Measurements from ENCODE around the gene TANGO6. TPM values are rescaled to one million over a fixed set of nuclear protein-coding genes. Genes with fewer than 3 reads are reported as not detected.

Gene TANGO6
- total and polyA plus RNA-seq, 3 donors from 2014 or later, result 23.1 to 41.3 (median 39.4) TPM

DNA sequence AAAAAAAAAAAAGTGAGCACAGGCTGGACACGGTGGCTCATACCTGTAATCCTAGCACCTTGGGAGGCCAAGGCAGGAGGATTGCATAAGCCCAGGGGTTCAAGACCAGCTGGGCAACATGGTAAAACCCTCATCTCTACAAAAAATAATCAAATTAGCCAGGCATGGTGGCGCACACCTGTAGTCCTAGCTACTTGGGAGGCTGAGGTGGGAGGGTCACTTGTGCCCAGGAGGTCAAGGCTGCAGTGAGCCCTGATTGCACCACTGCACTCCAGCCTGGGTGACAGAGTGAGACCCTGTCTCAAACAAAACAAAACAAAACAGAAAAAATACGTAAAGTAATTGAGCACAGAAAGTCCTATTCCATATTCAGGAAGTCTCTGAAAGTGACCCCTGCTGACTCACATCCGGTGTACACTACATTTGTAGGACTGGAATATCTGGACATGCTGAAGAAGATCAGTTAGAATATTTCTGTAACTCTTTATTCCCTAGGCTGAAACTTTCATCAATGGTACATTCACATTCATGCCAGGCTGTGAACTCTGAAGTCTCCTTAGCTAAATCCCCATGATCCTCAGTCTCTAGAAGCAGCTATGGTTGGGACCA is 196.1 kb downstream of the TANGO6 start:
- H3K27ac ChIP-seq, result no peak overlapping the region
- TF ChIP-seq, protein P1, sequence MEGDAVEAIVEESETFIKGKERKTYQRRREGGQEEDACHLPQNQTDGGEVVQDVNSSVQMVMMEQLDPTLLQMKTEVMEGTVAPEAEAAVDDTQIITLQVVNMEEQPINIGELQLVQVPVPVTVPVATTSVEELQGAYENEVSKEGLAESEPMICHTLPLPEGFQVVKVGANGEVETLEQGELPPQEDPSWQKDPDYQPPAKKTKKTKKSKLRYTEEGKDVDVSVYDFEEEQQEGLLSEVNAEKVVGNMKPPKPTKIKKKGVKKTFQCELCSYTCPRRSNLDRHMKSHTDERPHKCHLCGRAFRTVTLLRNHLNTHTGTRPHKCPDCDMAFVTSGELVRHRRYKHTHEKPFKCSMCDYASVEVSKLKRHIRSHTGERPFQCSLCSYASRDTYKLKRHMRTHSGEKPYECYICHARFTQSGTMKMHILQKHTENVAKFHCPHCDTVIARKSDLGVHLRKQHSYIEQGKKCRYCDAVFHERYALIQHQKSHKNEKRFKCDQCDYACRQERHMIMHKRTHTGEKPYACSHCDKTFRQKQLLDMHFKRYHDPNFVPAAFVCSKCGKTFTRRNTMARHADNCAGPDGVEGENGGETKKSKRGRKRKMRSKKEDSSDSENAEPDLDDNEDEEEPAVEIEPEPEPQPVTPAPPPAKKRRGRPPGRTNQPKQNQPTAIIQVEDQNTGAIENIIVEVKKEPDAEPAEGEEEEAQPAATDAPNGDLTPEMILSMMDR (IDR thresholded peaks at IDR 0.05), result no peak
- no peak for TF ChIP-seq POLR2A (IDR thresholded peaks at IDR 0.05)
- H3K4me1 ChIP-seq, result no peaks in the 10 kb centered on the region
- intact Hi-C loops (cut with DNase I; ENCODE audit: low total_unique reads), result no loop called here
- 80 to 82% methylated on average over 4 of the region's 4 CpGs for WGBS, 2 donors
- no peaks in the 10 kb centered on the region for H3K27me3 ChIP-seq
- no peak for DNase-seq
- no peaks in the 10 kb centered on the region for H3K36me3 ChIP-seq (ENCODE audit: low read depth, missing control alignments)
- no peak overlapping the region for H3K4me3 ChIP-seq
- no peaks in the 10 kb centered on the region for H3K9me3 ChIP-seq

DNA sequence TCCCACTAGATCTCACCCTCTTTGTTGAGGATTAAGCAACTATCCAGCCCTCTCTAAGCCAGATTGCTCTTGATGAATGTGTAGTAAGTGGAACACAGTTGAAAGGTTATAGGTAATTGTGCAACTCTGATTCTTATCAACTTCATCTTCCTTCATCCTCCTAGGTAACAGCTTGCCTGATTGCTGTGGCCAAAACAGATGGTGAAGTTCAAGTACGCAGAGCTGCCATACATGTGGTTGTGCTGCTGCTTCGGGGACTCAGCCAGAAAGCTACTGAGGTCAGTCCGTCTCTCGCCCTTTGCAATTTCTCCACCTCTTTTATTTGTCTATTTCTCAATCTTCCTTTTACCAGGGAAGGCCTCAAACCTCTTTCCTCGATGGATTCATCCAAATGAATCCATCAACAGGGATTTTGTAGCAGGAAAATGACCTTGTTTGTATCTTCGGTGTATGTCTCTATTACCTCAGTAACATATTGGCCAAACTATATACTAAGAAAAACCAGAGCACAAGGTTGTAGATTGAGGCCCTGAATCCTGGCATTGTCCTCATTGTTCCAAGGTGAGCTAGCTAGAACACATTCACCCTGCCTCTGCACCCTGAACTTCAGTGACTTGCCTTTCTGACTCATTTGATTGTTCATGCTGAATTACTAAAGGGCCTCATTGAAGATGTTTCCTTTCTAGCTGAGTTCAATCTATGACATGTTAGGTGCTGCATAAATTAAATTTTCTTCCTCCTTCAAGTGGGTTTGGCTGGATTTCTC is 197.0 kb downstream of the TANGO6 start:
- WGBS, 2 donors, result 95 to 97% methylated on average over 6 of the region's 6 CpGs
- no peaks in the 10 kb centered on the region for H3K36me3 ChIP-seq (ENCODE audit: low read depth, missing control alignments)
- no peak for DNase-seq

DNA sequence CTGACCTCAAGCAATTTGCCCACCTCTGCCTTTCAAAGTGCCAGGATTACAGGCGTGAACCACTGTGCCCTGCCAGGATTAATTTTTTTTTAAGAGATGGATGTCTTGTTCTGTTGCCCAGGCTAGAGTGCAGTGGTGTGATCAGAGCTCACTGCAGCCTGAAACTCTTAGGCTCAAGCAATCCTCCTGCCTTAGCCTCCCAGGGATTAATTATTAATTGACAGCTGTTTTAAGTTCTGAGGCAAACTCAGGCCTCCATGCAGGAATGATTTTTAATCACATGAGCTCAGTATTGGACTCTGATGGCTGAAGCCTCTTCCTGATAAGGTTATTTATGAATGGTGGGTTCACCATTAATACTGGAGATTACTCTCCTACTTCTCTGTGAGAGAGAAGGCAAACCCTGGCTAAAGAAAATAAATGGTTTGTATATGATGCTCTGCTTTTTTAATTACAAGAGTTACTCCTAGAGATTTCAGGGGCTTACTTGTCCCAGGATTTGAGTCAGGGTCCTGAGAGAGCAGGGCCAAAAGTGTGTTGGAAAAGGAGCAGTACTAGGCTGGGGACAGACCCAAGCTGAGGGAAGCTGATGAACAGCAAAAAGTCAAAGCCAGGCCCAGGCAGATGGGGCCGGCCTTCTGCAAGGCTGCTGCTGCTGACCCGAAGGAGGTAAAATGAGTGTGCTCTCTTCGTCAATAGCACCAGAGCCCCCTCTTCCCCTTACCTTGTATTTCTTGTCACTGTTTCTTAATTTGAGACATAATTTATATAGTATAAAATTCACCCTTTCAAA is 205.2 kb downstream of the TANGO6 start:
- no peak for TF ChIP-seq POLR2A (IDR thresholded peaks at IDR 0.05)
- TF ChIP-seq, protein P1 (IDR thresholded peaks at IDR 0.05), result no peak
- Histone ChIP-seq H3K36me3 (ENCODE audit: low read depth, missing control alignments) (no peaks in the 10 kb centered on the region), H3K4me1 (no peaks in the 10 kb centered on the region), H3K27ac (no peak overlapping the region), H3K27me3 (no peaks in the 10 kb centered on the region), H3K9me3 (no peaks in the 10 kb centered on the region), H3K4me3 (no peak overlapping the region)
- intact Hi-C loops (cut with DNase I; ENCODE audit: low total_unique reads), result no loop called here
- no peak for DNase-seq
- 90 to 91% methylated on average over 4 of the region's 4 CpGs for WGBS, 2 donors

More for the DNA sequence above, 197.0 kb downstream of the TANGO6 start:
- no peaks in the 10 kb centered on the region for H3K9me3 ChIP-seq
- H3K4me1 ChIP-seq, result no peaks in the 10 kb centered on the region
- intact Hi-C loops (cut with DNase I; ENCODE audit: low total_unique reads), result no loop called here
- H3K27me3 ChIP-seq, result no peaks in the 10 kb centered on the region
- no peak for TF ChIP-seq POLR2A (IDR thresholded peaks at IDR 0.05)
- TF ChIP-seq, protein P1 (IDR thresholded peaks at IDR 0.05), result no peak
- no peak overlapping the region for H3K27ac ChIP-seq
- H3K4me3 ChIP-seq, result no peak overlapping the region

DNA sequence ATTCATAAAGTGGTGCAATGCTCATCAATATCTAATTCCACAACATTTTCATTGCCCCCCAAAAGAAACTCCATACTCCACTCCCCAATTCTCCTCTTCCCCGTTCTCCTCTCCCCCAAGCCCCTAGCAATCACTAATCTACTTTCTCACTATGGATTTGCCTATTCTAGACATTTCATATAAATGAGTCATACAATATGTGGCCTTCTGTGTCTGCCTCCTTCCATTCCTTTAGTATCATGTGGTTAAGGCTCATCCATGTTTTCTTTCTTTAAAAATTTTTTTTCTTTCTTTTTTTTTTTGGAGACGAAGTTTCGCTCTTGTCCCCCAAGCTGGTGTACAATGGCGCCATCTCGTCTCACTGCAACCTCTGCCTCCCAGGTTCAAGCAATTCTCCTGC is 205.8 kb downstream of the TANGO6 start:
- H3K36me3 ChIP-seq (ENCODE audit: low read depth, missing control alignments), result no peaks in the 10 kb centered on the region
- no peaks in the 10 kb centered on the region for H3K9me3 ChIP-seq
- no peak for DNase-seq
- no peaks in the 10 kb centered on the region for H3K27me3 ChIP-seq
- intact Hi-C loops (cut with DNase I; ENCODE audit: low total_unique reads), result no loop called here
- H3K4me1 ChIP-seq, result no peaks in the 10 kb centered on the region
- TF ChIP-seq POLR2A (IDR thresholded peaks at IDR 0.05), result no peak
- TF ChIP-seq, protein P1 (IDR thresholded peaks at IDR 0.05), result no peak
- no peak overlapping the region for H3K4me3 ChIP-seq
- no peak overlapping the region for H3K27ac ChIP-seq
- WGBS, 2 donors, result 89 to 95% methylated on average over 5 of the region's 5 CpGs
